ENCODE data around the gene RNF217. TPM values are rescaled to one million over a fixed set of nuclear protein-coding genes. Genes with fewer than 3 reads are reported as not detected.

Gene RNF217
- total and polyA plus RNA-seq, 2 donors from 2014 or later = 3.1 to 18.7 TPM

DNA sequence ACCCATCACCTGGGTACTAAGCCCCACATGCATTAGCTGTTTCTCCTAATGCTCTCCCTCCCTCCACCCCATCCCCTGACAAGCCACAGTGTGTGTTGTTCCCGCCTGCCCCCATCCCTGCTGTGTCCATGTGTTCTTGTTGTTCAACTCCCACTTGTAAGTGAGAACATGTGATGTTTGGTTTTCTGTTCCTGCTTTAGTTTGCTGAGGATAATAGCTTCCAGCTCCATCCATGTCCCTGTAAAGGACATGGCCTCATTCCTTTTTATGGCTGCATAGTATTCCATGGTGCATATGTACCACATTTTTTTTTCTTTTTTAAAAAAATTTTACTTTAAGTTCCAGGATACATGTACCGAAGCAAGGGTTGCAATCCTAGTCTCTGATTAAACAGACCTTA is 76.7 kb downstream of the RNF217 start:
- Histone ChIP-seq H3K27ac (ENCODE audit: low read depth in 2 of 2, low read length in 2 of 2) (no peak overlapping the region), H3K27me3 (ENCODE audit: control insufficient read depth, insufficient read depth, low read length) (no peaks in the 10 kb centered on the region), H3K36me3 (ENCODE audit: control insufficient read depth in 2 of 3, insufficient read depth in 3 of 3, low read length in 3 of 3) (no peaks in the 10 kb centered on the region), H3K4me1 (ENCODE audit: control insufficient read depth in 2 of 3, insufficient read depth in 2 of 3, low read depth in 1 of 3, low read length in 3 of 3) (no peaks in the 10 kb centered on the region), H3K9ac (ENCODE audit: low read length in 3 of 3) (no peak overlapping the region), H3K9me3 (ENCODE audit: control insufficient read depth in 2 of 3, insufficient read depth in 1 of 3, low read length in 3 of 3) (no peaks in the 10 kb centered on the region), H3K4me3 (ENCODE audit: low read length in 3 of 3) (no peak overlapping the region)
- TF ChIP-seq, protein P1, sequence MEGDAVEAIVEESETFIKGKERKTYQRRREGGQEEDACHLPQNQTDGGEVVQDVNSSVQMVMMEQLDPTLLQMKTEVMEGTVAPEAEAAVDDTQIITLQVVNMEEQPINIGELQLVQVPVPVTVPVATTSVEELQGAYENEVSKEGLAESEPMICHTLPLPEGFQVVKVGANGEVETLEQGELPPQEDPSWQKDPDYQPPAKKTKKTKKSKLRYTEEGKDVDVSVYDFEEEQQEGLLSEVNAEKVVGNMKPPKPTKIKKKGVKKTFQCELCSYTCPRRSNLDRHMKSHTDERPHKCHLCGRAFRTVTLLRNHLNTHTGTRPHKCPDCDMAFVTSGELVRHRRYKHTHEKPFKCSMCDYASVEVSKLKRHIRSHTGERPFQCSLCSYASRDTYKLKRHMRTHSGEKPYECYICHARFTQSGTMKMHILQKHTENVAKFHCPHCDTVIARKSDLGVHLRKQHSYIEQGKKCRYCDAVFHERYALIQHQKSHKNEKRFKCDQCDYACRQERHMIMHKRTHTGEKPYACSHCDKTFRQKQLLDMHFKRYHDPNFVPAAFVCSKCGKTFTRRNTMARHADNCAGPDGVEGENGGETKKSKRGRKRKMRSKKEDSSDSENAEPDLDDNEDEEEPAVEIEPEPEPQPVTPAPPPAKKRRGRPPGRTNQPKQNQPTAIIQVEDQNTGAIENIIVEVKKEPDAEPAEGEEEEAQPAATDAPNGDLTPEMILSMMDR (IDR thresholded peaks at IDR 0.05; ENCODE audit: borderline replicate concordance, extremely low read depth, insufficient read depth) = no peak
- FAIRE-seq (no peak), DNase-seq (no peak)
- intact Hi-C loops (cut with DNase I) = no loop called here

DNA sequence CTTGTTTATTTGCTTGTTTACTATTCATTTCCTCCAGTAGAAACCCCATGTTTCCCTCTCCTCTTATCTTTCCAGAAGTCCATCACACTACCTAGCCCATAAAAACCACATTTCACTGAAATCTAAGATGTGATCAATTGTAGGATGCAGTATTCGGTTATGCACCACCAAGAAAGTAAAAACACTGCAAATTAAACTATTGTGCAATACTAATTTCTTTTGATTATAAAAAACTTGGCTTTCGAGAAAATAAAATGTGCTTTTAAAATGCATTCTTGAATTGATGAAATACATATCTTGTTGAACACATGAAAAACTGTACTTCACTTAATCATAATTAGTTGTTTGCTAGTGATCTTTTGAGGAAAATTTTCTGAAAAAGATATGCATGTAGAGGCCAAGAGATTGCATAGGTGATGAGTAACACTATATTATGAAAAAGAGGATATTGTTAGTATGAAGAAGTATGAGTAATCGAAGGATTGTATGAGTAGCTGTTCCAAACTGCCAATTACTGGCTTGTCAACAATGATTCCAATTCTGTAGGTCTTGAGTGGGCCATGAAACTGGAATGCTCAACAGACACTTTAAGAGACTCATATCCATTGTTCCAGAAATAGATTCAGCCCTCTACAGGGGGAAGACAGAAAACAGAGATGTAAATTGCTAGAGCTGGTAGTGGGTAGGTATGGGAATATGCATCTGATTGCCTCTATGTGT is 79.7 kb downstream of the RNF217 start:
- TF ChIP-seq, protein P1 (IDR thresholded peaks at IDR 0.05; ENCODE audit: borderline replicate concordance, extremely low read depth, insufficient read depth) = no peak
- DNase-seq (no peak), FAIRE-seq (no peak)
- Histone ChIP-seq H3K4me1 (ENCODE audit: control insufficient read depth in 2 of 3, insufficient read depth in 2 of 3, low read depth in 1 of 3, low read length in 3 of 3) (no peaks in the 10 kb centered on the region), H3K27ac (ENCODE audit: low read depth in 2 of 2, low read length in 2 of 2) (no peak overlapping the region), H3K4me3 (ENCODE audit: low read length in 3 of 3) (no peak overlapping the region), H3K9me3 (ENCODE audit: control insufficient read depth in 2 of 3, insufficient read depth in 1 of 3, low read length in 3 of 3) (no peaks in the 10 kb centered on the region), H3K36me3 (ENCODE audit: control insufficient read depth in 2 of 3, insufficient read depth in 3 of 3, low read length in 3 of 3) (peaks cover 0 to 4% (median 0%) of the 10 kb centered on the region in 3 donors), H3K27me3 (ENCODE audit: control insufficient read depth, insufficient read depth, low read length) (no peaks in the 10 kb centered on the region), H3K9ac (ENCODE audit: low read length in 3 of 3) (no peak overlapping the region)
- intact Hi-C loops (cut with DNase I) = no loop called here

DNA sequence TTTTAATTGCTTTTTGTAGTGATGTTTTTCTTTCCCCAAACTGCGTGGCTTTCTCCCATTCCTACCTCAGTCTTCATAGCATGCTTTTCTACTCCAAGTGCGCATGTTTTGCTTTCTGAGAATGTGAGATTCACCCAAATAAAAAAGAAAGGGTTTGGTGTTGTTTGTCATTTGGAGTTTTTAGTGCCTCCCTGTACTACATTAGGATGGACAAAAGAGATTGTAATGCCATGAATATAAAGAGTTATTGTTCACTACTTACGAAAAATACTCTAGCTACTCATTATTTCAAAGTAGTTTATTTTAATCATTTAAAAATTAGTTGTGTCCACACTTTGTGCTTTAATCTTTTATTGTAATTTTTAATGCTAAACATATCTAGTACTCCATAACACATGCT is 81.8 kb downstream of the RNF217 start:
- intact Hi-C loops (cut with DNase I) = no loop called here

More for the DNA sequence above, 81.8 kb downstream of the RNF217 start:
- no peak overlapping the region for H3K27ac ChIP-seq (ENCODE audit: low read depth in 2 of 2, low read length in 2 of 2)
- DNase-seq (no peak), FAIRE-seq (no peak)
- peaks cover 0 to 4% (median 0%) of the 10 kb centered on the region in 3 donors for H3K36me3 ChIP-seq (ENCODE audit: control insufficient read depth in 2 of 3, insufficient read depth in 3 of 3, low read length in 3 of 3)
- H3K9ac ChIP-seq (ENCODE audit: low read length in 3 of 3) = no peak overlapping the region
- H3K4me1 ChIP-seq (ENCODE audit: control insufficient read depth in 2 of 3, insufficient read depth in 2 of 3, low read depth in 1 of 3, low read length in 3 of 3) = no peaks in the 10 kb centered on the region
- H3K27me3 ChIP-seq (ENCODE audit: control insufficient read depth, insufficient read depth, low read length) = no peaks in the 10 kb centered on the region
- TF ChIP-seq, protein P1 (IDR thresholded peaks at IDR 0.05; ENCODE audit: borderline replicate concordance, extremely low read depth, insufficient read depth) = no peak
- no peaks in the 10 kb centered on the region for H3K9me3 ChIP-seq (ENCODE audit: control insufficient read depth in 2 of 3, insufficient read depth in 1 of 3, low read length in 3 of 3)
- H3K4me3 ChIP-seq (ENCODE audit: low read length in 3 of 3) = no peak overlapping the region

Measured in kidney (tissue), 14 donors.